Stimulated activated CD4-positive, alpha-beta T cell treated with anti-CD3 and anti-CD28 coated beads, Interleukin-12 subunit alpha, Interleukin-12 subunit beta, amount 100 ng/mL, for 48 hours (primary cell): Measurements from ENCODE around the gene SLC17A1.
A peak's percentile ranks its signal among the peaks of the same experiment; 100 is the strongest.

Experiments used
- DNase-seq, 3 donors: peaks; one replicate each; pipeline ENCODE4 v3.0.0-alpha.2; 2020; ENCODE audit warnings: low read depth in 2 of 3, low spot score in 1 of 3

SLC17A1 gene, protein sequence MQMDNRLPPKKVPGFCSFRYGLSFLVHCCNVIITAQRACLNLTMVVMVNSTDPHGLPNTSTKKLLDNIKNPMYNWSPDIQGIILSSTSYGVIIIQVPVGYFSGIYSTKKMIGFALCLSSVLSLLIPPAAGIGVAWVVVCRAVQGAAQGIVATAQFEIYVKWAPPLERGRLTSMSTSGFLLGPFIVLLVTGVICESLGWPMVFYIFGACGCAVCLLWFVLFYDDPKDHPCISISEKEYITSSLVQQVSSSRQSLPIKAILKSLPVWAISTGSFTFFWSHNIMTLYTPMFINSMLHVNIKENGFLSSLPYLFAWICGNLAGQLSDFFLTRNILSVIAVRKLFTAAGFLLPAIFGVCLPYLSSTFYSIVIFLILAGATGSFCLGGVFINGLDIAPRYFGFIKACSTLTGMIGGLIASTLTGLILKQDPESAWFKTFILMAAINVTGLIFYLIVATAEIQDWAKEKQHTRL

GRCh38 chr6:25831532-25832306 lies at the start of gene SLC17A1:
Gene SLC17A1 (minus strand): TSS chr6:25832052. CDS start chr6:25830557, 1,495 bp downstream.
- no peak for DNase-seq

DNA sequence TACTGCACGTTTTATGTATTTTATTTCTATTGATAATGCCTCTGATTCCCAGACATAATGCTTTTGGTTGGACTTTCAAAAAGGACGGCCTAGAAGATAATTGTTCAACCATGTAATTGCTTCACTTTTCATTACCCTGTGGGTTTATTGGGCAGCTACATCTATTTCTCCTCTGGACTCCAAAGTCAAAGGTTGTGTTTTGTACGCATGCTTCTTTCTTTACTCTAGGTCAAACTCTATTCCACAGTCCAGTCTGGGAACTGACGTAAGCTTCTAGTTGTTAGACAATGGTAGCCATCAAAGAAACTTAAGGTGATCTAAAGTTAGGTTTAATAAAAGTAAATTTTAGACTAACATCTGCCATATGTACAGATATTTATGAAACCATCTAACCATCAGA lies 48.7 kb upstream of the SLC17A1 start:
- DNase-seq, result no peak

GRCh38 chr6:25878721-25879322 lies 47.0 kb upstream of the SLC17A1 start:
- DNase-seq, result no peak

DNA sequence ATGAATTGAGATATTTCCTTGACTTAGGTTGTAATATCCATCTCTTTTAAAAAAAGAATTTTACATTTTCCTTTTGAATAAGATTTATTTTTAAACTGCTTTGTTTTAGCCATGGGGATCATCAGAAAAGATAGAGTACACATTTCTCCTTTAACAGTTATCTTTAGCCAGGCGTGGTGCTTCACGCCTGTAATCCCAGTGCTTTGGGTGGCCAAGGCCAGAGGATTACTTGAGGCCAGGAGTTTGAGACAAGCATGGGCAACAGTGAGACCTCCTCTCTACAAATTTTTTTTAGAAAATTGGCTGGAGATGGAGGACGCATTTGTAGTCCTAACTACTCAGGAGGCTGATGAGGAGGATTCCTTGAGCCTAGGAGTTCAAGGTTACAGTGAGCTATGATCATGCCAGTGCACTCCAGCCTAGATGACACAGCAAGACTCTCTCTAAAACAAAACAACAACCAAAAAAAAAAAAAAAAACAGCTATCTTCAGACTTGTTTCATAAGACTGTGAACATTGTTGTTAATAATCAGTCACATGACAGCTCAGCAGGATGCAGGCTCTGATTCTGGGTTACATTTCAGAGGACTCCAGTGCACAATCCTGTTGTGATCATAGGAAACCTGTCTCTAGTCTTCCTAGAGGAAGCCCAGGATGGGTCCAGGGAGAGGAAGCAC lies 44.2 kb upstream of the SLC17A1 start:
- no peak for DNase-seq

- no peak for DNase-seq
These were observed 43.7 kb upstream of the SLC17A1 start for GRCh38 chr6:25875563-25875905.

DNA sequence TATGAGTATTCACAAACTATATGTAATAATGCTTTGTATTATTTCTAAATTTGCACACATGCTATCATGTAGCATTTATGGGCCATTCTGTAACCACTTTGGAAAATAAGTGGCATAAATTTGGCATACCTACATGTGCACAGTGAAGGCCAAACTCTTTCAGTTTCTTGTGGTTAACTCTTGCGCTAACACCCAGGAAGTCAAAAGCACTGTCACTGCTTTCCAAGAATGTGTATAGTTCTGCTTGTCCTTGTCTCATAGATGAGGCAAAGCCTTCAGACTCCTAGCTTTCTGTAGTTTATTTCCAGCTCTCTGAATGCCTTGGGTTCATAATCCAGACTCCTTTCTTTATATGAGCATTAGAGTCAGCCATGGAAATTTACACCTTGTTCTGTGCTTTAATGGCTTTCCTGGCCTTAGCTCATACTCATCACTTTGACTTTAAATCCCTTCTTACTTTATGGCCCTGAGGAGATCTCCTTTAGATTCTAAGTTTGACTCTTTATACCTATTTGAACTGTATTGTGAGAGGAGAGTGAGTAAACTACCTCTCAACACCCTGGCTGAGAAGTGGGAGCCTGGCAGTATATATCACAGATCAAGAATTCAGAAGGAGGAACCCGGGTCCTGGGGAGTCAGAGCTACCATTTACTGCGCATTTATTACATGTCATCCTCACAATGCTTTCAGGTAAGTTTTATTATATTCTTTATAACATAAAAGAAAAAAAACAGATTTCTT lies 43.1 kb upstream of the SLC17A1 start:
- no peak for DNase-seq

DNA sequence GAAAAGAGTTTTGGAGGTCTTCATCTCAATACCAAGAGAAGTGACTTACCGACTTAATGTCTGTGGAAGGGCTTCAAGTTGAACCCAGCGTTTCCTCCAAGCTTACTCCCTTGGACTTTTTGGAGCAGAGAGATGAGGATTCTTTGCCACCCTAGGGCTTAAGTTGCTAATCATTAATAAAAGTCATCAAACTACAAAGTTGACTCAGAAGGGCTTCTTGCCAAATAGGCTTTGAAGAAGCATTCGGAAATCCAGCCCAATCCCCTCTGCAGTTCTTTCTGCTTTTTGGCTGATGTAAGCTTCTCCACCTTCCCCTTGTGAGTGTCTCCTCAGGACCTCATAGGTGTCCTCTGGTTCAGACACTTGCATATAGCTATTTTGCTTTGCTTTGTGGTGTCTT lies 42.3 kb upstream of the SLC17A1 start, which contains the start of gene SLC17A3:
Gene SLC17A3 (minus strand): TSS at position 126 of the 400 bp plus-strand sequence. CDS start 5,856 bp downstream, outside the sequence.
- no peak for DNase-seq

DNA sequence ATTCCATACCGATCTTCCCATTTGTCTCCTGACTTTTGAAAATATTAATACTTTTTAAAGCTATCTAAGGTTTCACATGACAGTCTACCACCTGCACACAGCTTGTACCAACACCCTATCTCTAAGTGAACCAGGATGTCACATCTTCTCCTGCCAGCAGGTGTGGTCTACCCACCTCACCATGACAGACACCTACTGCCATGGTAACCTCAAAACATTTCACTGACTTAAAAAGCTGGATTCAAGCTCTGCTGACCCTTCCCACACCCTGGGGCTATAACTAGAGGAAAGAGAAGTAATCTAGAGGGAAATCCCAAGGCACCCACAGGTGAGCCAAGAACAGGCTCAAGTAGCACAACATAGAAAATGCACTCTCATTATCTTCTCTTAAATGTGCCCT lies 41.0 kb upstream of the SLC17A1 start:
- no peak for DNase-seq

DNA sequence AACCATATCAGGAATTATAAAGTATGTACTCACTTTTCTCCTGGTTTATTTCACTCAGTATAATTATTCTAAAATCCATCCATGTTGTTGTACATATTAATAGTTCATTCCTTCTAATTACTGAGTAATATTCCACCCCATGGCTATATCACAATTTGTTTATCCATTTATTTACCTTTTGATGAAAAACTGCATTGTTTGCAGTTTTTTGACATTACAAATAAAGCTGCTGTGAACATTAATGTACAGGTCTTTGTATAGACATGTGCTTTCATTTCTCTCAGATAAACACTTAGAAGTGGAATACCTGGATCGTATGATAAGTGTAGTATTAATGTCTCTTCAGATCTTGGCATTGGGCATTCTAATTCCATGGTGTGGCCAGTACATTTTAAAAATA lies 38.0 kb upstream of the SLC17A1 start:
- DNase-seq, result no peak

GRCh38 chr6:25868436-25869183 lies 36.8 kb upstream of the SLC17A1 start:
- no peak for DNase-seq

- no peak for DNase-seq
These were observed 34.2 kb upstream of the SLC17A1 start for GRCh38 chr6:25866011-25866410.

DNA sequence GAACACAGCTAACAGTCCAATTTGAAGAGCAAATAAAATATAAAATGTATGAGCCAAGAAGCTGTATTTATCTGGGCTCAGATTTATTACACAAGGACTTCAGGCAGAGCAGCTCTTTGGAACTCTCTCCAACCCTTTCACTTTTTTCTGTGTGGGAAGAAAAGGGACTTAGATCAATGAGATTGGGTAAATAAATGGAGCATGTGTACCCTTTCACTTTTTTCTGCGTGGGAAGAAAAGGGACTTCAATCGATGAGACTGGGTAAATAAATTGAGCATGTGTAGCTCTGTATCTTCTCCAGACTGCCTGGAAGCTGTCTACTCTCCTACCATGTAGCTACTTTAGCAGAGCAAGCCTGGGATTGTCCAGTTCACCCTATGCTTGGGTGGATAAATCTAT lies 31.5 kb upstream of the SLC17A1 start:
- DNase-seq, result no peak

DNA sequence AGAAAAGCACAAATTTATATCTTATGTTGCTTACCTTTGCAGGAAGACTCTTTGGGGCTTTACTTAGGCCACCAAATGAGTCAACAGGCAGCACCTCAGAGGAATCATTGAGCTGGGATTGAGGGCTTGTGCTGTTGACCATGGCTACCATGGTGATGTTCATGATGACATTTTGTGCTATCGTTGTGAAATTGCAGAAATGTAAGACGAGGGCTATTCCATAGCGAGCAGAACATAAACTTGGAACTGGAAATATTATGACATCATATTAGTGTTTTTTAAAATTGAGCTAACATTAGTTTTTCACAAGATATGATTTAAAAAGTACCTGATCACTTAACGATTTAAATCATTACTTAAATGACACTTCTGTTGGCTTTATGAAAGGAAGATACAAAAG lies 30.3 kb upstream of the SLC17A1 start:
- DNase-seq, result no peak

GRCh38 chr6:25852756-25853155 lies 20.9 kb upstream of the SLC17A1 start:
- no peak for DNase-seq

DNA sequence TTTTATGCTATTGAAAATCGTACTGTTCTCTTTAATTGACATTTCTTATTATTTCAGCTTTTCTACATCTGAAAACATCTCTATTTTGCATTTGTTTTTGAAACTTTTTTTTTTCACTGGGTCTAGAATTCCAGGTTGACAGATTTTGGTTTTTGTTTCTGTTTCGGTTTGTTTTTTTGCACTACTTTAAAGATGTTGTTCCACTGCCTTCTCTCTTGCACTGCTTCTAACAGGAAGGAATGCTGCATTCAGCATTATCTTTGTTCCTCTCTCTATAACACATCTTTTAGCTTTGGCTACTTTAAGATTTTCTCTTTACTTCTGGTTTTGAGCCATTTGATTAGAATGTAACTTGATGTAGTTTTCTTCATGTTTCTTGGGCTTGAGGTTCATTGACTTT lies 20.1 kb upstream of the SLC17A1 start:
- no peak for DNase-seq

DNA sequence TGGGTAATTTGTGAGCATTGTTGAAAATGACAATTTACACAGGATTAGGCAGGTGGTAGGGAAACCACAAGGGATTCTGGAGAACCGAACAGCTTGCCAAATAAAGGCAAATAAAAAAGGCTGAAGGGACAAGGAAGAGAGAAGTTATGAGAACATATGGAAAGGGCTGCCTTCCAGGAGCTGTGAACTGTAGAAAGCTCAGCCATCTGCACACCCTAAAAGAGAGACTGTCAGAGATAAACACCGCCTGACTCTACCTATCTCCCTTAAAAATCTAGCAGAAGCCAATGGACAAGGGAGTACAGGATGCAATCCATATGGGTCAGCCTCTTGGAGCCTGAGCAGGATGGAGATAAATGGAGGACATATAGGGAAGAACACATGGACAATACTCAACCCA lies 12.7 kb upstream of the SLC17A1 start:
- DNase-seq, result no peak

GRCh38 chr6:25842526-25842925 lies 10.7 kb upstream of the SLC17A1 start:
- peak in 1 of 3 donors; percentile 13 for DNase-seq

DNA sequence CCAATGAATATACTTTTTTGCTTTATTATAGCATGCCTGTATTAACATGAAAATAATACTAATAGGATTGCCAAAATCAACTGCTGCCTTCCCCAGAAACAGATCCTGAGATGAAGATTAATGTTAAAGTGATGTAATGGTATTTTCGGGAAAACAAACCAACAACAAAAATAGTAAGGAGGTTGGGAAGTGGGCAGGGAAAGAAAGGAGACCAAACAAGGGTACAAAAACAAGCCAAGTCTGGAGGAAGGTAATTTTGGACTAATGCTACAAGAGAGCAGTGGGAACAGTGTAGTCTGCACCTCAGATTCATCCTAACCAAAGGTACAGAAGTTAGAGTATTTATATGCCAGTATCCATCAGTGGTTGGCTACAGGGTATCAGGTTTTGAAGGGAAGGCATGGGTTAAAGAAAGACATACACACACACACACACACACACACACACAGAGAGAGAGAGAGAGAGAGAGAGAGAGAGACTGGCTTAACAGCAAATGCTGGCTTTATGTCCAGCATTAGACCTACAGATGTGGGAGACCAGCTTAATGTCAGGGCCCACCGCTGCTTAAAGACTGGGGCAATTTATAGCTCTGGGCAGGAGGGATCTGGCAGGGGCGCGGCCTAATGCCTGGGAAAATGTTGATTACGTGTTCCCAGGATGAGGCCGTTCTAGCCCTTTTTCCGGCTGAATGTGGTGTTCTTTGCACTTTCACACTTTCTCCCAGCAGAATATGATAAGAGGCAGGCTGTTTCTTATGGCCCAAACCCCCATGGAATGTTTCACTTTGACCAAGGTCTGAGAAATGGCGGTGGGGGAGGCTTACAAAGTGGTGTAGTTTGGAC lies 3.8 kb upstream of the SLC17A1 start:
- DNase-seq, result no peak

- DNase-seq, result no peak
These were observed 3.1 kb upstream of the SLC17A1 start for GRCh38 chr6:25834950-25835349.
